Activated CD4-positive, alpha-beta T cell treated with anti-CD3 and anti-CD28 coated beads, Interleukin-2, amount 10 ng/mL, durations not matched to agents 24 days and 14 days (primary cell): Measurements from ENCODE around the gene RASAL1. TPM values are rescaled to one million over a fixed set of nuclear protein-coding genes. Genes with fewer than 3 reads are reported as not detected.

Source experiments
- DNase-seq: peaks from one replicate; pipeline ENCODE4 v3.0.0; 2022
- H3K27ac Mint-ChIP-seq: one replicate; pipeline ENCODE4 v1.8.0; 2022; ENCODE audit warnings: mild to moderate bottlenecking, mixed read lengths
- H3K27me3 Mint-ChIP-seq: one replicate; pipeline ENCODE4 v1.8.0; 2022; ENCODE audit warnings: mixed read lengths
- H3K36me3 Mint-ChIP-seq: one replicate; pipeline ENCODE4 v1.8.0; 2022; ENCODE audit warnings: low read depth, mild to moderate bottlenecking, mixed read lengths
- H3K4me1 Mint-ChIP-seq: one replicate; pipeline ENCODE4 v1.8.0; 2021; ENCODE audit warnings: mixed read lengths
- H3K4me3 Mint-ChIP-seq: one replicate; pipeline ENCODE4 v1.8.0; 2022; ENCODE audit warnings: mild to moderate bottlenecking, moderate library complexity, mixed read lengths
- H3K9me3 Mint-ChIP-seq: one replicate; pipeline ENCODE4 v1.8.0; 2021; ENCODE audit warnings: mixed read lengths
- intact Hi-C: fragments of 100-400 bp; cut with micrococcal nuclease; formaldehyde crosslinking; loops from one replicate; pipeline ENCODE4 v1.15.1; 2023
- total RNA-seq: library from RNA; stranded (reverse); gene quantifications from 2 replicates; pipeline ENCODE4 v1.2.3, GENCODE V29; 2022

The RASAL1 gene
- total RNA-seq, 1 donor from 2014 or later, result 1.1 TPM

DNA sequence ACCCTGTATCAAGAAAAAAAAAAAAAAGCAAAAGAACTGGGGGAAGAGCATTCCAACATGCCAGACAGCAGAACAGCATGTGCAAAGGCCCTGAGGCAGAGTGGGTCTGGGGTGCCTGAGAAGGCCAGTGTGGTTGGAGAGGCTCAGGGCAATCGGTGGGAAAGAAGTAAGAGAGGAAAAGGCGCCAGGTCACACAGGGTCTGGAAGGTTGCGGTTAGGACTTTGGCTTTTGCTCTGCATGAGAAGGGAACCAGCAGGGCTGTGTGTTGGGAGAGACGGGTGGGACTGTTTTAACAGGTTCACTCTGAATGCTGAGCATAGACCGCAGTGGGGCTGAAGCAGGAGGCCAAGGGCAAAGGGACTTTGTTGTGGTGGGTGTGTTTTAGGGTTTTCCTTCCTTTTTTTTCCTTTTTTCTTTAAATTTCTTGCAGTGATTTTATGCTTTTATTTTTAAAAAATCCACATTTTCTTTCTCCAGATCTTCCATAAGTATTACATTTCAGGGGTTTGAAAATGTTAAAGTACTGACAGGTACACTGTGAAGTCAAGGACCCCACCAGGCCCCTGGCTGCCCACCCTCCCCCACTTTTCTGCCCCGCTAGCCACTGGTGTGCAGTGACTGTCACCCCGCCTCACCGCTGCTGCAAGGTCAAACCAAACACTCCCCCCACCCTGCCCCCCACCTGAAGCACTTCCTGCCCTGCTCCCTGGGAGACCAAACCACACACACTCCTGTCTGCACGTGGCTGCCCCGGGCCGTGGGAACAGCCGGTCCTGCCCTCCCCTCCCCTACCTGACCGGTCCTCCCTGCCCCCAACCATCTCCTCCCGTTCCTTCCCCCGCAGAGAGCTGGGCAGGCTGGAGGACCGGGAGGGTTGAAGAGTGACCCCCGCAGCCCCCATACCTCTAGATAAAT lies 49.1 kb downstream of the RASAL1 start:
- Mint-ChIP-seq H3K9me3 (no peaks in the 10 kb centered on the region), H3K4me3 (no peak overlapping the region), H3K36me3 (no peaks in the 10 kb centered on the region), H3K27ac (peak overlapping the region; percentile 38), H3K4me1 (peaks cover 26% of the 10 kb centered on the region), H3K27me3 (no peaks in the 10 kb centered on the region)
- intact Hi-C loops, result no loop called here
- DNase-seq, result no peak

GRCh38 chr12:113083863-113084435 lies 51.6 kb downstream of the RASAL1 start:
- H3K4me3 Mint-ChIP-seq, result no peak overlapping the region
- H3K4me1 Mint-ChIP-seq, result peaks cover 15% of the 10 kb centered on the region
- no peak for DNase-seq
- no peak overlapping the region for H3K27ac Mint-ChIP-seq
- H3K36me3 Mint-ChIP-seq, result no peaks in the 10 kb centered on the region
- H3K27me3 Mint-ChIP-seq, result no peaks in the 10 kb centered on the region
- no peaks in the 10 kb centered on the region for H3K9me3 Mint-ChIP-seq
- intact Hi-C loops, result no loop called here

- intact Hi-C loops, result no loop called here
- no peak overlapping the region for H3K27ac Mint-ChIP-seq
- H3K27me3 Mint-ChIP-seq, result no peaks in the 10 kb centered on the region
These were observed 52.9 kb downstream of the RASAL1 start for GRCh38 chr12:113082486-113083148.

GRCh38 chr12:113081873-113082272 lies 53.7 kb downstream of the RASAL1 start:
- Mint-ChIP-seq H3K27me3 (no peaks in the 10 kb centered on the region), H3K36me3 (no peaks in the 10 kb centered on the region), H3K9me3 (no peaks in the 10 kb centered on the region), H3K4me3 (no peak overlapping the region), H3K27ac (no peak overlapping the region), H3K4me1 (peaks cover 5% of the 10 kb centered on the region)
- intact Hi-C loops, result no loop called here
- DNase-seq, result no peak

More at GRCh38 chr12:113082486-113083148, 52.9 kb downstream of the RASAL1 start:
- H3K4me1 Mint-ChIP-seq, result peaks cover 9% of the 10 kb centered on the region
- DNase-seq, result no peak
- no peak overlapping the region for H3K4me3 Mint-ChIP-seq
- no peaks in the 10 kb centered on the region for H3K9me3 Mint-ChIP-seq
- H3K36me3 Mint-ChIP-seq, result no peaks in the 10 kb centered on the region

DNA sequence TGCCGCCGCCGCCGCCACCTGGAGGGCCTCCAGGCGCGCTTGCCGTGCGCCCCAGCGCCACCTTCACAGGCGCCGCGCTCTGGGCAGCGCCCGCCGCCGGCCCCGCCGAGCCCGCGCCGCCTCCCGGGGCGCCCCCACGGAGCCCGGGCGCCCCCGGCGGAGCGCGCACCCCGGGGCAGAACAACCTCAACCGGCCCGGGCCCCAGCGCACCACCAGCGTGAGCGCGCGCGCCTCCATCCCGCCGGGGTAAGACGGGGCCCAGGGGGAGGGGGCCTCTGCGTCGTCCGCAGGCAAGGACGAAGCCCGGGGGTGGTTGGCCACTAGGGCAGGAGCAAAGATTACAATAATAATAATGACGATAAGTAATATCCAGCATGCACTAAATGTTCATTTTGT lies 57.7 kb downstream of the RASAL1 start:
- no peaks in the 10 kb centered on the region for H3K36me3 Mint-ChIP-seq
- intact Hi-C loops, result no loop called here

GRCh38 chr12:113077057-113077858 lies 58.3 kb downstream of the RASAL1 start:
- H3K36me3 Mint-ChIP-seq, result no peaks in the 10 kb centered on the region
- no peaks in the 10 kb centered on the region for H3K9me3 Mint-ChIP-seq
- H3K27ac Mint-ChIP-seq, result no peak overlapping the region
- H3K4me3 Mint-ChIP-seq, result no peak overlapping the region
- H3K4me1 Mint-ChIP-seq, result peaks cover 5% of the 10 kb centered on the region
- no peaks in the 10 kb centered on the region for H3K27me3 Mint-ChIP-seq
- intact Hi-C loops, result no loop called here
- no peak for DNase-seq

More for the DNA sequence above, 57.7 kb downstream of the RASAL1 start:
- Mint-ChIP-seq H3K4me1 (peaks cover 5% of the 10 kb centered on the region), H3K4me3 (no peak overlapping the region), H3K27me3 (no peaks in the 10 kb centered on the region), H3K27ac (no peak overlapping the region), H3K9me3 (no peaks in the 10 kb centered on the region)
- DNase-seq, result no peak

- Mint-ChIP-seq H3K4me3 (no peak overlapping the region), H3K27me3 (no peaks in the 10 kb centered on the region), H3K4me1 (peaks cover 10% of the 10 kb centered on the region), H3K27ac (no peak overlapping the region), H3K9me3 (no peaks in the 10 kb centered on the region), H3K36me3 (no peaks in the 10 kb centered on the region)
- intact Hi-C loops, result no loop called here
- no peak for DNase-seq
These were observed 60.4 kb downstream of the RASAL1 start for GRCh38 chr12:113075137-113075683.

GRCh38 chr12:113073586-113073985 lies 62.0 kb downstream of the RASAL1 start:
- no peaks in the 10 kb centered on the region for H3K27me3 Mint-ChIP-seq
- DNase-seq, result no peak
- H3K36me3 Mint-ChIP-seq, result no peaks in the 10 kb centered on the region
- H3K9me3 Mint-ChIP-seq, result no peaks in the 10 kb centered on the region
- intact Hi-C loops, result no loop called here
- no peak overlapping the region for H3K27ac Mint-ChIP-seq
- no peak overlapping the region for H3K4me3 Mint-ChIP-seq
- peaks cover 14% of the 10 kb centered on the region for H3K4me1 Mint-ChIP-seq

- DNase-seq, result no peak
- no peaks in the 10 kb centered on the region for H3K36me3 Mint-ChIP-seq
- intact Hi-C loops, result no loop called here
These were observed 63.4 kb downstream of the RASAL1 start for GRCh38 chr12:113072136-113072535.

DNA sequence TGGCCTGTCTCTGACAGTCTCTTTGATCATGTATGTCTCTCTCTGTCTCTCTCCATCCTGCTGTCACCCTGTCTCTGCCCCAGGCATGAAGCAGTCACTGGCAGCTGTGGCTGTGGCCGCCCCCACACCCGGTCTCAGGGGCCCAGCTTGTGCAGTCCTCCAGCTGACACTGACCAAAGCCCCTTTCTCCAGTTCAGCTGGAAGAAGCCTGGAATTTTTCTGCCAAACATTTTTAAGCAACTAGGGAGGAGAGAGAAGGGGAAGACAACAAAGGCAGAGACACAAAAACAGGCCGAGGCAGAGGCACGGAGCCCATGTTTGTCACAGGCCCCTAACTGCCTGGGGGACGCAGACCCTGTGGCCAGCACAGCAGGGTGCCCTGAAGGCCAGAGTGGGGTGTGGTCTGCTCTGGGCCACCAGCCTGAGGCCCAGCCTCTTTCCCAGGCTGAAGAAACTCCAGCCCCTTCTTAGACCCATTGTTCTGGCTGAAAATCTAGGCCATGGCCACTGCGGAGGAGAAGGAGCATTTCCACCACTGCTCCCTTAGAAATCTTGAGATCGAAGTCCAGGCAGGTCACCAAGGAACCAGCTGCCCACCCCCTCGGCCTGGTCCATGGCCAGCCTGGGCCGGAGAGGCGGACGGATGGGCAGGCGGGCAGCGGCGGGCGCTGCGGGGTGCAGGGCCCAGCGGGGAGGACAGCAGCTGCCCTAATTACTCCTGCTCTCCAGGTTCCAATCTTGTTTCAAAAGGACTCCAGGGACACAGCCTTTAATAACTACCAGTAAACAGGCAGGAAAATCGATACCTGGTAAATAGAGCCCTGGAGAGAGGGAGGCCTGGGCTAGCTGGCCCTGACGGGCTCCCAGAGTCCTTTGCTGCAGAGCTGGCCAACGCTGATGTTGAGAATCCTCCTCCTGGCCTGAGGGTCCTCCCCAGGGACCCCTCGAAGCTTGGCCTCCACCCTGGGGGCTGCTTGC lies 64.1 kb downstream of the RASAL1 start:
- DNase-seq, result no peak
- intact Hi-C loops, result no loop called here
- H3K9me3 Mint-ChIP-seq, result no peaks in the 10 kb centered on the region
- no peaks in the 10 kb centered on the region for H3K27me3 Mint-ChIP-seq
- no peaks in the 10 kb centered on the region for H3K36me3 Mint-ChIP-seq
- peak overlapping the region; percentile 55 for H3K27ac Mint-ChIP-seq
- H3K4me3 Mint-ChIP-seq, result no peak overlapping the region
- peaks cover 14% of the 10 kb centered on the region for H3K4me1 Mint-ChIP-seq

More at GRCh38 chr12:113072136-113072535, 63.4 kb downstream of the RASAL1 start:
- Mint-ChIP-seq H3K9me3 (no peaks in the 10 kb centered on the region), H3K4me3 (no peak overlapping the region), H3K27me3 (no peaks in the 10 kb centered on the region), H3K4me1 (peaks cover 14% of the 10 kb centered on the region), H3K27ac (no peak overlapping the region)

DNA sequence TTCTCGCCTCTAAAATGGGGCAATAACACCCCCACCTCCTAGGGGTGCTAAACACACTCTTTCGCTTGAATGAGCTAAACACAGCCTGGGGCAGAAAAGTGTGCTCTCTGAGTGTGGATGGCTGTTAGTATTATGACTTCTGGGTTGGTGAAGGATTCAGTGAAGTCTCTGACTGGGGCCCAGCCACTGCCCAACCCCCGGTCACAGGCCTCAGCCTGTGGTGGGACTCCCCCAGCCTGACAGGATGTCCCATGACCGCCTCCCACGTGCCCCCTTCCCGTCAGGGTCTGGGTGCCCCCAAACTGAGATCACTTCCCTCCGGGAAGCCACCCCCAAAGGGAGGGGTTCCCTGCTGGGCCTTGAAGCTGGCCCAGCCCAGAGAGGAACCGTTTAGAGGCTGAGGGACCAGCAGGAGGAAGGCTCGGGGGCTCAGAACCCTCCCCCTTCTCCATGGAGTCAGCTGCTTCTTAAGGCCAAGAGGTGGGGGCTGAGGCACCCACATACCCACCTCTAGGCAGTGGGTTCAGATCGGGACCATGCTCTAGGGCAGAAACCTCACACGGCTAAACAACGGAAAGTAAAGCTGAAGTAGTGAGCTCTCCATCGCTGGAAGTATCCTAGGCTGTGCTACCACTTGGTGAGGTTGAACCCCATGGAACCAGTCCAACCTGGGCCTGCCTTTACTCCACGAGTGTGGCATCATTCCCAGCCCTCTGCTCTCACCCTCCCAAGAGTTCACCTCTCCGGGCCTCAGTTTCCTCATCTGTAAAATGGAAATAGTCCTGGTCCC lies 65.2 kb downstream of the RASAL1 start:
- intact Hi-C loops, result no loop called here
- H3K9me3 Mint-ChIP-seq, result no peaks in the 10 kb centered on the region
- DNase-seq, result peak; percentile 71
- no peaks in the 10 kb centered on the region for H3K27me3 Mint-ChIP-seq
- peaks cover 10% of the 10 kb centered on the region for H3K4me1 Mint-ChIP-seq
- peak overlapping the region; percentile 54 for H3K27ac Mint-ChIP-seq
- no peak overlapping the region for H3K4me3 Mint-ChIP-seq
- no peaks in the 10 kb centered on the region for H3K36me3 Mint-ChIP-seq

GRCh38 chr12:113069751-113070116 lies 65.8 kb downstream of the RASAL1 start:
- Mint-ChIP-seq H3K27me3 (no peaks in the 10 kb centered on the region), H3K9me3 (no peaks in the 10 kb centered on the region), H3K4me1 (peaks cover 9% of the 10 kb centered on the region), H3K4me3 (no peak overlapping the region), H3K27ac (no peak overlapping the region), H3K36me3 (no peaks in the 10 kb centered on the region)
- intact Hi-C loops, result no loop called here
- DNase-seq, result no peak
